Measurements from ENCODE around the gene TMIE. TPM values are rescaled to one million over a fixed set of nuclear protein-coding genes. Genes with fewer than 3 reads are reported as not detected.
"Not testable (repeated sequence)": the region's sequence is repeated elsewhere in the genome, so short reads cannot be mapped to it uniquely, and the experiment has no call there.

Gene TMIE
- total RNA-seq, 6 experiments from 2014 or later = not detected

DNA sequence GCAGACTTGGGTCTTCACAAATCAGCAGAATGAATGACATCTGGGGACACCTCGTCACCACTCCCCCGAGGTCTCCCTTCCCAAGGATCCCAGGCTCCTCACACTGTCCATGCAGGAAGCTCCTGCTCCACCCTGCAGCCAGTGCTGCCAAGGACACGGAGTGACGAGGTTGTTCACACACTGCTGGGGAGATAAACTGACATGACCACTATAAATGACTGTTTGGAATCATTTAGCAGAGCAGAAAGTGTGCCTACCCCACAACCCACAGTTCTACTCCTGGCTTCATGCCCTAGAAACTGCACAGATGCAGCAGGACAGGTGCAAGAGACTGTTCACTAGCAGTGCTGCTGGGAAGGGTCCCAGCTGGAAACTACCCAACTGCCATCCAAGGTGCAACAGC, 36.1 kb downstream of the TMIE start:
- no peaks in the 10 kb centered on the region for H3K36me3 Mint-ChIP-seq (ENCODE audit: low read depth)
- DNase-seq = no peak

DNA sequence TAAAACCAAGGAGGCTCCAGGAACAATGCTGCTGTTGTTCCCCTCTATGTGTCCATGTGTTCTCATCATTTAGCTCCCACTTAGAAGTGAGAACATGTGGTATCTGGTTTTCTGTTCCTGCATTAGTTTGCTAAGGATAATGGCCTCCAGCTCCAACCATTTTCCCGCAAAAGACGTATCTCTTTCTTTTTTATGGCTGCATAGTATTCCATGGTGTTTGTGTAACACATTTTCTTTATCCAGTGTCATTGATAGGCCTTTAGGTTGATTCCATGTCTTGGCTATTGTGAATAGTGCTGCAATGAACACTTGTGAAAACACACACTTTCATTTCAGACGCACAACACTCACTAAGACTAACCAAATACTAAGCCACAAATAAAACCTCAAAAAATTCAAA, 38.4 kb downstream of the TMIE start:
- not testable (repeated sequence) for H3K27ac Mint-ChIP-seq; DNase-seq; H3K4me3 Mint-ChIP-seq; H3K36me3 Mint-ChIP-seq (ENCODE audit: low read depth); H3K4me1 Mint-ChIP-seq (ENCODE audit: low read depth); H3K9me3 Mint-ChIP-seq
- peaks cover 36% of the 10 kb centered on the region for H3K27me3 Mint-ChIP-seq (ENCODE audit: insufficient read depth)

More for the DNA sequence above, 36.1 kb downstream of the TMIE start:
- Mint-ChIP-seq H3K27me3 (ENCODE audit: insufficient read depth) (peaks cover 36% of the 10 kb centered on the region), H3K9me3 (no peaks in the 10 kb centered on the region), H3K4me1 (ENCODE audit: low read depth) (no peaks in the 10 kb centered on the region), H3K27ac (no peak overlapping the region), H3K4me3 (no peak overlapping the region)
- TF ChIP-seq, protein P1, sequence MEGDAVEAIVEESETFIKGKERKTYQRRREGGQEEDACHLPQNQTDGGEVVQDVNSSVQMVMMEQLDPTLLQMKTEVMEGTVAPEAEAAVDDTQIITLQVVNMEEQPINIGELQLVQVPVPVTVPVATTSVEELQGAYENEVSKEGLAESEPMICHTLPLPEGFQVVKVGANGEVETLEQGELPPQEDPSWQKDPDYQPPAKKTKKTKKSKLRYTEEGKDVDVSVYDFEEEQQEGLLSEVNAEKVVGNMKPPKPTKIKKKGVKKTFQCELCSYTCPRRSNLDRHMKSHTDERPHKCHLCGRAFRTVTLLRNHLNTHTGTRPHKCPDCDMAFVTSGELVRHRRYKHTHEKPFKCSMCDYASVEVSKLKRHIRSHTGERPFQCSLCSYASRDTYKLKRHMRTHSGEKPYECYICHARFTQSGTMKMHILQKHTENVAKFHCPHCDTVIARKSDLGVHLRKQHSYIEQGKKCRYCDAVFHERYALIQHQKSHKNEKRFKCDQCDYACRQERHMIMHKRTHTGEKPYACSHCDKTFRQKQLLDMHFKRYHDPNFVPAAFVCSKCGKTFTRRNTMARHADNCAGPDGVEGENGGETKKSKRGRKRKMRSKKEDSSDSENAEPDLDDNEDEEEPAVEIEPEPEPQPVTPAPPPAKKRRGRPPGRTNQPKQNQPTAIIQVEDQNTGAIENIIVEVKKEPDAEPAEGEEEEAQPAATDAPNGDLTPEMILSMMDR (IDR thresholded peaks at IDR 0.05) = no peak

DNA sequence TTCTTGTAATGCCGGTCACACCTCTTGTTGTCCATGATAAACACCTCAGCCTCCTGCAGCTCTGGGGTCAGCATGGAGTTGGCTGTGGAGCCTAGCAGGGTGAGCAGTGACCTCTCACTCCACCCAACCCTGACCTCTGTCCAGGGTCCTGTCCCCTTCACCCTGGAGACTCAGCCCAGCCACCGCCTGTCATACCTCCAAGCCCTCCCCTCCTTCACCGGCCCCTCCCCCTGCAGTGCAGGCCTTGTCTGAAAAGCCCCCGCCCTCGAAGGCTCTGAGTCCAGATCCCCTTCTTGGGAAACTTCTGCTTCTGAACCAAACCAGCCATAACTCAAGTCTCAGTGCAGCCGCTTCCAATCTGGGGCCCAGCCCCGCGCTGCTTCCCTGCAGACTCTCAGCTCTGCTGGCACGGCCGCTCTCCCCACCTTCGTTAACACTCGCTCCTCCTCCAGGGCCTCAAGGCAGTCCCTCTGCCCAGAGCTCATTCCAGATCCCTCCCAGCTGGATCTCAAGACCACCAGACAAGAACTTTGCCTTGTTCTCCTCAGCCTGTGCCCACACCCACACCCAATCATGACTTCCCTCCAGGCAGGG, 41.9 kb downstream of the TMIE start:
- Mint-ChIP-seq H3K4me3 (no peak overlapping the region), H3K27ac (no peak overlapping the region), H3K36me3 (ENCODE audit: low read depth) (no peaks in the 10 kb centered on the region), H3K9me3 (no peaks in the 10 kb centered on the region), H3K27me3 (ENCODE audit: insufficient read depth) (peaks cover 27% of the 10 kb centered on the region), H3K4me1 (ENCODE audit: low read depth) (no peaks in the 10 kb centered on the region)
- TF ChIP-seq, protein P1 (IDR thresholded peaks at IDR 0.05) = no peak
- no peak for DNase-seq

DNA sequence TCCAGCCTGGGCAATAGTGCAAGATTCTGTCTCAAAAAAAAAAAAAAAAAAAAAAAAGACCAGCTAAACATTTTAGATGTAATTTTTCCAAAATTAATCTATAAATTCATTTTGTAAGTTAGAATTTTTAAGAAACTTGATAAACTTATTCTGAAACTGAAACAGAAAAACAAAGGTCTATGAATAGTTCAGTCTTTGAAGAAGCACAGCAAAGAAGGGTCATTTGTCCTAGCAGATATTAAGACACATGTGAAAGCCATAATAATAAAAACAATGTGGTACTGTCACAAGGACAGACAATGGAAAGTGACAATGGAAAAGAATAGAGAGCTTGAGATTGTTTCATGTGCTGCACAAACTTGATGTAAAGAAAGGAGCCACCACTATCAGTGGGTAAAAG, 45.5 kb downstream of the TMIE start:
- Mint-ChIP-seq H3K4me1 (ENCODE audit: low read depth) (no peaks in the 10 kb centered on the region), H3K27me3 (ENCODE audit: insufficient read depth) (peaks cover 51% of the 10 kb centered on the region), H3K4me3 (no peak overlapping the region), H3K27ac (no peak overlapping the region), H3K36me3 (ENCODE audit: low read depth) (no peaks in the 10 kb centered on the region), H3K9me3 (no peaks in the 10 kb centered on the region)
- TF ChIP-seq, protein P1 (IDR thresholded peaks at IDR 0.05) = no peak
- DNase-seq = no peak

DNA sequence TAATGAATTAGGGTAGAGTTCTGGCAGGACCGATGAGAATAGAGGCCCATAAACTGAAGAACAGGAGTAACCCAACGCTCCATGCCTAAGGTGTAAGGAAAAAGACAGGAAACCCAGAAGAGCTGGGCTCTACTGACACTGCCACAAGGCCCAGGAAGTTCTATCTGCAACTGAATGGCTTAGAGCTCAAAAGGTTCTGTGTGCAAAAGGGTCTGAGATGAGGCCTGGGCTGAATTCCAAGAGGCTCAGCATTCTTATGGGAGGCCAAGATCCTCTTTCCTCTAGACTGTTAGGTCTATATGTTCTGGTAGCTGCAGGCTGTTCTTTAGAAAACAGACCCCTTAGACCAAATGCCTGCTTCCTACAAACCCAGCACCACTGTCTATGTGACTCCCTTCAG, 47.0 kb downstream of the TMIE start:
- H3K4me3 Mint-ChIP-seq = no peak overlapping the region
- peaks cover 48% of the 10 kb centered on the region for H3K27me3 Mint-ChIP-seq (ENCODE audit: insufficient read depth)

DNA sequence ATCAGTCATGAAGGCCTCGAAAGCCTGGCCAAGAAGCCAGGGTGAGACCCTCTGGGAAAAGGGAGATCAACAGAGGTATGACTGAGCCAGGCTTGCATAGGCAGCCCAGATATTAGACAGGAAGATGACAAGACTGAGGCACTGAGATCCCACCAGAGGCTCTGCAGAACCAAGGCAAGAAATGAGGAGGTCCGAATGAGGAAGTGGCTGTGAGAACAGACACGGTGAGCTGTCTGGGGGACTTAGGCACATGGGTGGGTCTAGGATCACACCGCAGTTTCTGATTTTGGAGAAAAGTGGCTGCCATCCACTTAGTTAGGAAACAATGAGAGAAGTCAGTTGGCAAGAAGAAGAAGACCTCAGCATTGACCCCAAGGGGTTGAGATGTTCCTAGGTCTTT, 47.9 kb downstream of the TMIE start:
- Mint-ChIP-seq H3K27me3 (ENCODE audit: insufficient read depth) (peaks cover 47% of the 10 kb centered on the region), H3K4me1 (ENCODE audit: low read depth) (no peaks in the 10 kb centered on the region), H3K4me3 (no peak overlapping the region), H3K36me3 (ENCODE audit: low read depth) (no peaks in the 10 kb centered on the region), H3K9me3 (no peaks in the 10 kb centered on the region), H3K27ac (no peak overlapping the region)
- TF ChIP-seq, protein P1 (IDR thresholded peaks at IDR 0.05) = no peak
- no peak for DNase-seq

More for the DNA sequence above, 47.0 kb downstream of the TMIE start:
- Mint-ChIP-seq H3K27ac (no peak overlapping the region), H3K4me1 (ENCODE audit: low read depth) (no peaks in the 10 kb centered on the region), H3K9me3 (no peaks in the 10 kb centered on the region), H3K36me3 (ENCODE audit: low read depth) (no peaks in the 10 kb centered on the region)
- TF ChIP-seq, protein P1 (IDR thresholded peaks at IDR 0.05) = no peak
- DNase-seq = no peak
